Thyroid gland (tissue), 4 donors: ENCODE results near the gene CACHD1. TPM values are rescaled to one million over a fixed set of nuclear protein-coding genes. Genes with fewer than 3 reads are reported as not detected.

Experiments used
- DNase-seq, 2 donors: peaks; one replicate each; pipeline ENCODE4 v3.0.0-alpha.2; 2019
- H3K27ac ChIP-seq, 3 donors: fragments of 200-600 bp; sonication (generic); 1 replicate in 2 of 3; 2 replicates in 1 of 3; pipeline ENCODE4 v1.5.1; 2016 to 2019; ENCODE audit warnings: mild to moderate bottlenecking in 1 of 3, moderate library complexity in 1 of 3
- H3K27me3 ChIP-seq: fragments of 200-600 bp; sonication (generic); one replicate; pipeline ENCODE4 v1.5.1; 2019
- H3K36me3 ChIP-seq, 2 donors: fragments of 200-600 bp; sonication (generic); one replicate each; pipeline ENCODE4 v1.5.1; 2016 to 2019
- H3K4me1 ChIP-seq, 2 donors: fragments of 200-600 bp; sonication (generic); one replicate each; pipeline ENCODE4 v1.5.1; 2017 to 2019
- H3K4me3 ChIP-seq, 3 donors: fragments of 200-600 bp; sonication (generic); replicated peaks in 1 of 3; 1 replicate in 2 of 3; 2 replicates in 1 of 3; pipeline ENCODE4 v1.5.1; 2016; ENCODE audit warnings: mild to moderate bottlenecking in 1 of 3
- H3K9me3 ChIP-seq: fragments of 200-600 bp; sonication (generic); one replicate; pipeline ENCODE4 v1.5.1; 2017
- POLR2A ChIP-seq, 2 donors: fragments of 450-650 bp; IDR thresholded peaks; one replicate each; pipeline ENCODE4 v1.6.1; 2017; ENCODE audit warnings: antibody characterized with exemption in 2 of 2, mild to moderate bottlenecking in 2 of 2, moderate library complexity in 1 of 2
- WGBS, 2 donors: methylation state at CpG; one replicate each; pipeline ENCODE4 v1.1.5; 2017; 5-methylcytosine and 5-hydroxymethylcytosine counted together
- intact Hi-C: fragments of 100-400 bp; cut with DNase I; formaldehyde crosslinking; loops from one replicate; pipeline ENCODE4 v1.15.1; 2023
- total RNA-seq, 4 donors: library from RNA; depleted of rRNA; stranded (reverse); fragments of >200 nt; gene quantifications; one replicate each; pipeline ENCODE4 v1.2.3, GENCODE V29; 2016
- TF ChIP-seq, protein P1 (sequence below), 6 experiments: fragments of 200-600 bp in 3 of 6; fragments of 450-650 bp in 3 of 6; sonication (generic) in 3 of 6; IDR thresholded peaks; one replicate each; pipeline ENCODE4 v1.5.1; 2016 to 2019; ENCODE audit warnings: antibody characterized with exemption in 6 of 6, mild to moderate bottlenecking in 2 of 6, inconsistent platforms in 1 of 6, moderate library complexity in 1 of 6

The CACHD1 gene
- total RNA-seq, 4 donors from 2014 or later = 12.9 to 25.1 (median 17.0) TPM

DNA sequence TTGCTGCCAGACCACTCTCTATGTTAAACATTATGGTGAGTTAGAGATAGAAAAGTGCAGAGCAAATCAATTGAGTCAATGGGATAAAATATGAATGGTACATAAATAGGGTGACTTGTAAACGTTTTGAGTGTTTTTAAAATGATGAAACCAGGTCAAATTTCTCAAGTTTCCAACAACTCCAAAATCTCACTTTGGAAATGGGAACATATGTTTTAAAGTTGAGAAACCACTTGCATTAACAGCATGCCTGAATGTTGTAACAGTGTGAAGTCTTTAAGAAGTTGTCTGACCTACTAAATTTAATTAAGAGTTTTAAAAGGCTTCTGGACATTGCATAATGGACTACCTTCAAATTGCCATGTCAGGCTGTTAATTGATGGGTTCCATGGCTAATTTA lies 241.3 kb downstream of the CACHD1 start:
- intact Hi-C loops = no loop called here
- no peaks in the 10 kb centered on the region for H3K9me3 ChIP-seq
- TF ChIP-seq, protein P1, sequence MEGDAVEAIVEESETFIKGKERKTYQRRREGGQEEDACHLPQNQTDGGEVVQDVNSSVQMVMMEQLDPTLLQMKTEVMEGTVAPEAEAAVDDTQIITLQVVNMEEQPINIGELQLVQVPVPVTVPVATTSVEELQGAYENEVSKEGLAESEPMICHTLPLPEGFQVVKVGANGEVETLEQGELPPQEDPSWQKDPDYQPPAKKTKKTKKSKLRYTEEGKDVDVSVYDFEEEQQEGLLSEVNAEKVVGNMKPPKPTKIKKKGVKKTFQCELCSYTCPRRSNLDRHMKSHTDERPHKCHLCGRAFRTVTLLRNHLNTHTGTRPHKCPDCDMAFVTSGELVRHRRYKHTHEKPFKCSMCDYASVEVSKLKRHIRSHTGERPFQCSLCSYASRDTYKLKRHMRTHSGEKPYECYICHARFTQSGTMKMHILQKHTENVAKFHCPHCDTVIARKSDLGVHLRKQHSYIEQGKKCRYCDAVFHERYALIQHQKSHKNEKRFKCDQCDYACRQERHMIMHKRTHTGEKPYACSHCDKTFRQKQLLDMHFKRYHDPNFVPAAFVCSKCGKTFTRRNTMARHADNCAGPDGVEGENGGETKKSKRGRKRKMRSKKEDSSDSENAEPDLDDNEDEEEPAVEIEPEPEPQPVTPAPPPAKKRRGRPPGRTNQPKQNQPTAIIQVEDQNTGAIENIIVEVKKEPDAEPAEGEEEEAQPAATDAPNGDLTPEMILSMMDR (IDR thresholded peaks at IDR 0.05) = no peak
- TF ChIP-seq POLR2A (IDR thresholded peaks at IDR 0.05) = no peak
- DNase-seq = no peak
- H3K36me3 ChIP-seq = no peaks in the 10 kb centered on the region
- 56 to 59% methylated on average over 1 of the region's 1 CpG for WGBS, 2 donors
- no peak overlapping the region for H3K27ac ChIP-seq
- H3K27me3 ChIP-seq = no peaks in the 10 kb centered on the region
- H3K4me3 ChIP-seq = no peak overlapping the region
- no peaks in the 10 kb centered on the region for H3K4me1 ChIP-seq

DNA sequence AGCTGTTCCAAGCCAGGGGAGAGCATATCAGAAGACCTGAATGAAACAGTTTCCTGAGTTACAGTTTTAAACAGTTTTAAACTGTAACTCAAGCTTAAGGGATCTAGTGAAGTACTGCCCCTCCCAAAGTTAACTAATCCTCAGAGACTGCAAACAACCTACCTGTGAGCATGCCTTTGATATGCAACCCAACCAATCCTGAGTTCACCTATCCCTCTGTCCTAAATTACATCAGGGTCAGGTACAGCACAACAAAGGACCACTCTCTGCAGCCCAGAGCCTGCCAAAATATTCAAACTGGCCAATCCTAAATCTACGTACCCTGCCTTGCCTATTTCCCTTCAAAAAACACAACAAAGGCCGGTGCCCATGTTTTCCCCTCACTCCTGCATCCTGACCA lies 242.1 kb downstream of the CACHD1 start:
- Histone ChIP-seq H3K4me1 (no peaks in the 10 kb centered on the region), H3K27ac (no peak overlapping the region), H3K36me3 (no peaks in the 10 kb centered on the region), H3K27me3 (no peaks in the 10 kb centered on the region), H3K9me3 (no peaks in the 10 kb centered on the region), H3K4me3 (no peak overlapping the region)
- no peak for DNase-seq
- WGBS, 2 donors = 78 to 82% methylated on average over 2 of the region's 2 CpGs
- intact Hi-C loops = no loop called here
- TF ChIP-seq, protein P1 (IDR thresholded peaks at IDR 0.05) = no peak
- TF ChIP-seq POLR2A (IDR thresholded peaks at IDR 0.05) = no peak

DNA sequence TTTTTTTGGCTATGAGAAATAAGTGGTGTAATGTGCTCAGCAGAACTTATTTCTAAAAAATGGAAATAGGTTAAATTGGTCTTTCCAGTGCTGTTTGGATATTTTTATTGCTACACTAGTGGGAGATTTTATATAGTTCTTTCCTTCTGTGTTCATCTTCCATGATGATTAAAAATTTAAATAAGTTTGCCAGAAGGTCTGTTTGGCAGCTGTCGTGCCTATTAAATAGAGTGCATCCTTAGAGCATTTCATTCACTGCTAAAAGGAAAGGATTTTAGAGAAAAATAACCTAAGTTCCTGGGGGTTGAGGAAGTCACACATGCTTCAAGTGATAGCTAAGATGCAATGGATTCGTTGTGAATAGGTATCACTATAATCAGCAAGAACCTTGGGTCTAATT lies 245.3 kb downstream of the CACHD1 start:
- no peaks in the 10 kb centered on the region for H3K9me3 ChIP-seq
- no peaks in the 10 kb centered on the region for H3K27me3 ChIP-seq
- WGBS, 2 donors = 72 to 84% methylated on average over 2 of the region's 2 CpGs
- DNase-seq = no peak
- H3K36me3 ChIP-seq = no peaks in the 10 kb centered on the region
- H3K4me3 ChIP-seq = no peak overlapping the region
- intact Hi-C loops = no loop called here
- TF ChIP-seq, protein P1 (IDR thresholded peaks at IDR 0.05) = no peak
- no peak for TF ChIP-seq POLR2A (IDR thresholded peaks at IDR 0.05)
- no peaks in the 10 kb centered on the region for H3K4me1 ChIP-seq
- no peak overlapping the region for H3K27ac ChIP-seq

DNA sequence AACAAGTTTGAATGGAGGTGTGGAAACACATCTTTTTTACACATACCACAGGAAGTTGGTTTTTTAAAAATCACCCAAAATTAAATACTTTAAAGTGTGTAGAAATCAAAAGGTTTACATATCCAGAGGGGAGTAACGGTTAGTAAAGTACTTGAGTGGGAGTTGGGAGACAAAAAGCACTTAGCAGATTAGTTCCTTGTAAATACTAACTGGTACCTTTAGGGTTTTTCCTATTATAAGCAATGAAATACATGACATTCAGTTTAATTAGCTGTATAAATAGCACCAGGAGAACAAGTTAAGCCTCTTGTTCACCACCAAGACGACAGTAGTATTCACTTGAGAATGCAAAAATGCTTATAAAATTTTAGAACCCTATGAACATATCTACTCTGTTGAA lies 251.2 kb downstream of the CACHD1 start:
- H3K27me3 ChIP-seq = no peaks in the 10 kb centered on the region
- TF ChIP-seq, protein P1 (IDR thresholded peaks at IDR 0.05) = no peak
- TF ChIP-seq POLR2A (IDR thresholded peaks at IDR 0.05) = no peak
- 55 to 66% methylated on average over 2 of the region's 2 CpGs for WGBS, 2 donors

DNA sequence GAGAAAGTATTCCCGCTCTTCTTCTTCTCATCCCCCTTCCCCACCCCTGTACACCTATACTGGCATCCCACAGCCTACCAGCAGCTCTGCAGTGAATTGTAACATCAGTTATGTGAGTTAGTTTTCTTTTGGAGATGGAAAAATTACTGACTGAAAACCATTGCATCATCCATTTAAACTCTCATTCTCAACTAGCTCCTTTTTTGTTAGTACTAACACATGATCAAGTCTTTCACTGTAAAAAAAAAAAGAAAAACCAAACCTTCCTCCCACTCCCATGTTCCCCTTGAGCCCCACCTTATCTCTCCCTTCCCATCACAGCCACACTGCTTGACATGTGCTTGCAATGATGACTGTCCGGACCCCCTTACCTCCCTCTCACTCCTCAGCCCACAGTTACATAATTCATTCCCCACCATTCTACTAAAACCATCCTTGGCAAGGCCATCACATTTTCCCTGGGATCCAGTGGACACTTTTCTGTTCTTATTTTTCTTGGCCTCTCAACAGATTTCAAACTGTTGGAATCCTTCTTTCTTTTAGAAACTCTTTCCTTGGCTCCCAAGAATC lies 251.7 kb downstream of the CACHD1 start:
- intact Hi-C loops = no loop called here
- Histone ChIP-seq H3K27ac (no peak overlapping the region), H3K36me3 (no peaks in the 10 kb centered on the region), H3K4me3 (no peak overlapping the region), H3K27me3 (no peaks in the 10 kb centered on the region), H3K4me1 (no peaks in the 10 kb centered on the region), H3K9me3 (no peaks in the 10 kb centered on the region)
- DNase-seq = no peak
- TF ChIP-seq, protein P1 (IDR thresholded peaks at IDR 0.05) = no peak
- no peak for TF ChIP-seq POLR2A (IDR thresholded peaks at IDR 0.05)
- 88 to 89% methylated on average over 2 of the region's 2 CpGs for WGBS, 2 donors

More for the DNA sequence above, 251.2 kb downstream of the CACHD1 start:
- DNase-seq = no peak
- intact Hi-C loops = no loop called here
- no peaks in the 10 kb centered on the region for H3K4me1 ChIP-seq
- H3K9me3 ChIP-seq = no peaks in the 10 kb centered on the region
- no peak overlapping the region for H3K27ac ChIP-seq
- no peak overlapping the region for H3K4me3 ChIP-seq
- H3K36me3 ChIP-seq = no peaks in the 10 kb centered on the region
